Adipocyte (in vitro differentiated cells): Measurements from ENCODE around the gene GLDN.
"Not testable (repeated sequence)": the region's sequence is repeated elsewhere in the genome, so short reads cannot be mapped to it uniquely, and the experiment has no call there.

Source experiments
- DNase-seq: peaks from one replicate; pipeline ENCODE4 v3.0.0-alpha.2; 2015; ENCODE audit warnings: low read depth
- H3K27me3 ChIP-seq: replicated peaks from 2 replicates; pipeline ENCODE4 v1.7.0; 2013; ENCODE audit warnings: mild to moderate bottlenecking, low read length, moderate library complexity; ENCODE audit not compliant: control insufficient read depth, insufficient read depth
- H3K36me3 ChIP-seq: 2 replicates; pipeline ENCODE4 v1.7.0; 2013; ENCODE audit warnings: low read length, mild to moderate bottlenecking, moderate library complexity; ENCODE audit not compliant: control insufficient read depth, insufficient read depth, severe bottlenecking
- H3K4me1 ChIP-seq: 2 replicates; pipeline ENCODE4 v1.7.0; 2013; ENCODE audit warnings: mild to moderate bottlenecking, low read length, moderate library complexity; ENCODE audit not compliant: control insufficient read depth, insufficient read depth
- H3K4me3 ChIP-seq: 2 replicates; pipeline ENCODE4 v1.7.0; 2013; ENCODE audit warnings: mild to moderate bottlenecking, low read length, moderate library complexity
- H3K9ac ChIP-seq: 2 replicates; pipeline ENCODE4 v1.7.0; 2013; ENCODE audit warnings: mild to moderate bottlenecking, low read length, moderate library complexity
- H3K9me3 ChIP-seq: 2 replicates; pipeline ENCODE4 v1.7.0; 2013; ENCODE audit warnings: mild to moderate bottlenecking, low read length, moderate library complexity; ENCODE audit not compliant: control insufficient read depth

Gene GLDN

DNA sequence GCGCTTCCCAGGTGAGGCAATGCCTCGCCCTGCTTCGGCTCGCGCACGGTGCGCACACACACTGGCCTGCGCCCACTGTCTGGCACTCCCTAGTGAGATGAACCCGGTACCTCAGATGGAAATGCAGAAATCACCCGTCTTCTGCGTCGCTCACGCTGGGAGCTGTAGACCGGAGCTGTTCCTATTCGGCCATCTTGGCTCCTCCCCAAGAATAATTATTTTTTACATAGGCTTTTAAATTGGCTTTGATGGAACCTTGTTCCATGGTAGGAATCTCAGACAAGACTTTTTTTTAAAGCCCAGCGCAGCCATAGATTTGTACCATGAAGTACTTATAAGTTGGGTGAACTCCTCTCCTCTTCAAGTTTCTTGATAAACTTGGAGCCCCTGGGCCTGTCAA, 81.6 kb downstream of the GLDN start:
- H3K9me3 ChIP-seq, H3K9ac ChIP-seq, DNase-seq, H3K4me3 ChIP-seq, H3K27me3 ChIP-seq, H3K4me1 ChIP-seq, H3K36me3 ChIP-seq: not testable (repeated sequence)

DNA sequence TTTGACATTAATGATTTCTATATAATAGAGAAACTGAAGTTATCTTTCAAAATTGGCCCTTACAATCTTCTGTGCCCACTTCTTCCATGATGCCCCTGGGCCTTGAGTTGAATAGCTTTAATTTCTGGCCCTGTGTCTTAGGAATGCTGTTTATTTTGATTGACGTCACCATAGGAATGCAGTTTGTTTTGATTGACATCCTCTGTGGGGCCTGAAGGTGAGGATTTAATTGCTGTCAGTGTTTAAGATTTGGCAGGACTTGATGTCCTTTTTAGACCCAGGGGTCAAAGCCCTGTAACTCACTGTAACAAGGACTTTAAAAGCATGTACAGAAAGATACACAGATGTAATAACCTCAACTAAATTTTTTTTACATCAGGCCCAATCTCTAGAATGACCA, 83.3 kb downstream of the GLDN start:
- Histone ChIP-seq H3K36me3 (no peaks in the 10 kb centered on the region), H3K4me1 (no peaks in the 10 kb centered on the region), H3K27me3 (no peaks in the 10 kb centered on the region), H3K4me3 (no peak overlapping the region), H3K9me3 (no peaks in the 10 kb centered on the region), H3K9ac (no peak overlapping the region)
- peak; percentile 1 for DNase-seq

DNA sequence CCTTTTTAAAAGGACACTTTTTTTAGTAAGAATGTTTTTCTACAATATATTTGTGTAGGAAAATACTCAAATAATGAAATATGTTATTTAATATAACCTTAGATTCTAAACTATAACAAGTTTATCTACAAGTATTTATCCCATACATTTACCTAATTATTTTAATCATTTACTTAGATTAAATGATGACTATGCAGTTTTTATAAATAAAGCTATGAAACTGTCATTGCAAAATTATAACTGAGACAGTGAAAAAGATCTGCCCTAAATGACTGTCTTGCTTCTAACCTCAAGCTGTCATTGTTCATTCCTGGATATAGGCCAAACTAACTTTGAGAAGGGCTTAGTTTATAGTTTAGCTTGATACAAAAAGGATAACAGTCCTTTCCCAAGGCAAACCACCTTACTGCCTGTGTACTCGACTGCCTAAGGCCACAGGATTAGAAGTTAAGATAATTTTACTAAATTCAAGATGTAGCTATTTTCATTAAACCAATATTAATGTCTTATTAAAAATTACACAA, 84.1 kb downstream of the GLDN start:
- H3K9ac ChIP-seq: no peak overlapping the region
- H3K9me3 ChIP-seq: no peaks in the 10 kb centered on the region
- H3K27me3 ChIP-seq: no peaks in the 10 kb centered on the region
- H3K36me3 ChIP-seq: no peaks in the 10 kb centered on the region
- H3K4me1 ChIP-seq: no peaks in the 10 kb centered on the region
- no peak overlapping the region for H3K4me3 ChIP-seq
- no peak for DNase-seq

DNA sequence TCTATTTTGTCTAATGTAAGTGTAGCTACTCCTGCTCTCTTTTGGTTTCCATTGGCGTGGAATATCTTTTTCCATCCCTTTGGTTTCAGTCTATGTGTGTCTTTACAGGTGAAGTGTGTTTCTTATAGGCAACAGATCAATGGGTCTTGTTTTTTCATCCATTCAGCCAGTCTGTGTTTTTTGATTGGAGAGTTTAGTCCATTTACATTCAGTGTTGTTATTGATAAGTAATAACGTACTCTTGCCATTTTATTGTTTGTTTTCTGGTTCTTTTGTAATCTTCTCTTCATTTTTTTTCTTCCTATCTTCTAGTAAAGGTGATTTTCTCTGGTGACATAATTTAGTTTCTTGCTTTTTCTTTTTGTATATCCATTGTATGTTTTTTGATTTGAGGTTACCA, 97.1 kb downstream of the GLDN start:
- no peaks in the 10 kb centered on the region for H3K4me1 ChIP-seq
- no peaks in the 10 kb centered on the region for H3K27me3 ChIP-seq
- no peak overlapping the region for H3K9ac ChIP-seq
- peaks cover 11% of the 10 kb centered on the region for H3K9me3 ChIP-seq
- H3K36me3 ChIP-seq: no peaks in the 10 kb centered on the region
- no peak for DNase-seq
- no peak overlapping the region for H3K4me3 ChIP-seq

DNA sequence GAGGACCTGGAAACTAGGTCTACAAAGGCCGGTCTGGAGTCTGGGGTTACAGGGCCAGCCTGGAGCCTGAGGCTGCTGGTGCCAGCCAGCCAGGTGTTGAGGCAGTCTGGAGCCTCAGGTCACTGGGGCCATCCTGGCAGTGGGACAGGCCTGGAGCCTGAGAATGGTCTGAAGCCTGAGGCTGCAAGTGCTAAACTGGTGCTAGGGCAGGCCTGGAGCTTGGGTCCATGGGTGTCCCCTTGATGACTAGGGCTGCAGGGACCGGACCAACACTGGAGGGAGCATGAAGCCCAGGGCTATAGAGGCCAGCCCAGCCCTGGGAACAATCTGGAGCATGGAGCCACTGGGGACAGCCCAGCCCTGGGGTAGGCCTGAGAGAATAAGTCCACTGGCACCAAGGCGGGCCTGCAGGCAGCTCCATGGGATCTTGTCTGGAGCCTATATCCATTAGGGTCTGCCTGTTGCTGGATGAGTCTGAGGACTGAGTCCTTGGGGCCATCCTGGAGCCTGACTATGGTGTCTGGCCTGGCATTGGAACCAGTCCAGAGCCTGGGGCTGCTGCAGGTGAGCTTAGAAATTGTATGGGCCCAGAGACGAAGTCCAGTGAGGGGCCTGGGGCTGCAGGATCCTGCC, 101.9 kb downstream of the GLDN start:
- DNase-seq: no peak
- peaks cover 13% of the 10 kb centered on the region for H3K36me3 ChIP-seq
- H3K9ac ChIP-seq: no peak overlapping the region

DNA sequence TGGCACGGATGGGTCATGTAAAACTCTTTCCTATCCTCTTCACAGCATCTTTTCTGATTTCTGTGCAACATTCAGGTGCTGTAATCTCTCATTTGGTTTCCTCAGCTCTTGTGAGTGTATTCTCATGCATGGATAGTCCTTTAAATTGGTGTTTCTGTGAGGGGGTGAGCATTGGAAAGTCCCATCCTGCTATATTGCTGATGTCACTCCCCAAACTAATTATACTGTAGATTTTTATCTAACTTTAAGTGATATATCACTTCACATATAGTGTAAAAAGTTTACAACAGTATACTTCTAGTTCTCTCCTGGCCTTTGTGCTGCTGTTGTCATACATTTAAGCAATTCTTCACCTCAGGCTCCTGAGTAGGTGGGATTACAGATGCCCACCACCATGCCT, 102.7 kb downstream of the GLDN start:
- Histone ChIP-seq H3K4me3 (no peak overlapping the region), H3K4me1 (no peaks in the 10 kb centered on the region), H3K27me3 (no peaks in the 10 kb centered on the region), H3K9me3 (peaks cover 8% of the 10 kb centered on the region), H3K9ac (no peak overlapping the region), H3K36me3 (peaks cover 18% of the 10 kb centered on the region)
- DNase-seq: no peak

More for the DNA sequence above, 101.9 kb downstream of the GLDN start:
- Histone ChIP-seq H3K4me3 (no peak overlapping the region), H3K27me3 (no peaks in the 10 kb centered on the region), H3K4me1 (no peaks in the 10 kb centered on the region), H3K9me3 (peaks cover 14% of the 10 kb centered on the region)

DNA sequence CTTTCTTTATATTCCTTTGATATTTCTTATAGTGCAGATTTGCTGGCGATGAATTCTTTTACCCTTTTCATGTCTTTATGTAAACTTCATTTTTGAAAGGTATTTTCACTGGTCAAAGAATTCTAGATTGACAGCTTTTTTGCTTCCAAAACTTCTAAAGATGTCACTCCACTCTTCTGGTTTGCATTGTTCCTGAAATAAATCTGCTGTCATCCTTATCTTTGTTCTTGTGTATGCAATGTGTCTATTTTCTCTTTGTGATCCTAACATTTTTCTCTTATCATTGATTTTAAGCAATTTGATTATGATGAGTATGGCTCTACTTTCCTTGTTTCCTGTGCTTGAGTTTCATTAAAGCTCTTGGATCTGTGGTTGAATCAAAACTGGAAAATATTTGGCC, 103.4 kb downstream of the GLDN start:
- Histone ChIP-seq H3K4me3 (no peak overlapping the region), H3K36me3 (peaks cover 23% of the 10 kb centered on the region), H3K9ac (no peak overlapping the region), H3K27me3 (no peaks in the 10 kb centered on the region), H3K4me1 (no peaks in the 10 kb centered on the region), H3K9me3 (peaks cover 8% of the 10 kb centered on the region)
- no peak for DNase-seq

DNA sequence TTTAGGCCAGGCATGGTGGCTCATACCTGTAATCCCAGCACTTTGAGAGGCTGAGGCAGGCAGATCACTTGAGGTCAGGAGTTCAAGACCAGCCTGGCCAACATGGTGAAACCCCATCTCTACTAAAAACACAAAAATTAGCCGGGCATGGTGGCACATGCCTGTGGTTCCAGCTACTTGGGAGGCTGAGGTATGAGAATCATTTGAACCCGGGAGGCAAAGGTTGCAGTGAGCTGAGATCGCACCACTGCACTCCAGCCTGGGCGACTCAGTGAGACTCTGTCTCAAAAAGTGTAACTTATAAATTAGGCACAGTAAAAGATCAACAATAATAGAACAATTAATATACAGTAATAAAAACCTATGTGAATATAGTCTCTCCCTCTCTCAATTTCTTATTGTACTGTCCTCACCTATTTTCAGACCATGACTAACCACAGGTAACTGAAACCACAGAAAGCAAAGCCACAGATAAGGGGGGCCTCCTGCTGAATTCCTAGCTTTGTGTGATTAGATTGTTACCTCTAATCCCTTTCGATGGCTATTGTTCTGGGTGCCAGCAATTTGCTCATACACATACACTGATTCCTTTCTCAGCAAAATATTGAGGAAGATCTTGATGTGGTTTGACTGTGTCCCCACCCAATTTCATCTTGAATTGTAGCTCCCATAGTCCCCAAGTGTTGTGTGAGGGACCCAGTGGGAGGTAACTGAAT, 104.7 kb downstream of the GLDN start:
- H3K9ac ChIP-seq, DNase-seq, H3K9me3 ChIP-seq, H3K4me3 ChIP-seq, H3K27me3 ChIP-seq, H3K4me1 ChIP-seq: not testable (repeated sequence)
- H3K36me3 ChIP-seq: peaks cover 35% of the 10 kb centered on the region

DNA sequence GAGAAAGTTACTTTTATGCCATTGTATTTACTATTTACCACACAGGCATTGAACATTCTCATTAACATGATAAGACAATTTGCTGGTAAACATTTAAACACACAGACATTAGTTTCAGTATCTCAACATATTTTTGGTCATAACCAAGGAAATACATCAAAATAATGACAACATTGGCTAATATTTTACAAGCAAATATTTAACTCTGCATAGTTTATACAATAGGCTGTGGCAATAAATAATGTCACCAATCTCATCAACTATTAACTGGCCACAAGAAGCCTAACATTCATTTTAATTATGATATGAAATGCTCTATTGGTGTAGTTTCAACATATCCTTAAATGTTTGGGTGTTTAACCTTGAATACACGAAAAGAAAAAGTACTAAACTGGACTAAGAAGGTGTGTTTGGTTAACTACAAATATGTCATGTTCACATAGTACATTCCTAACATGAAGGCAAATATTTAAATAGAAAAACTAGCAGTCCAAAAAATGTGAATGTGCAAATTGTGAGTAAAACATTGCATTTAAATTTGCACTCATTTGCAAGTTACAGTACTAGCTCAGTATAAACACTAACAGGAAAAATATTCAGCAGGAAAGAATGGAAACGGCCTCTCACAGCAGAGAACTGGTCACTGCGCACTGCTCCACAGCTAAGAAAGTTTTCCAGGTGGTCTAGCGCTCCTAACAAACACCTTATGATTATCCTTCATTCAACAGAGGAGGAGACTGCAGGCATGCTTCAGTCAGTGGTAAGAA, 106.6 kb downstream of the GLDN start:
- no peak for DNase-seq
- H3K27me3 ChIP-seq: no peaks in the 10 kb centered on the region
- no peak overlapping the region for H3K9ac ChIP-seq
- no peak overlapping the region for H3K4me3 ChIP-seq
- peaks cover 46% of the 10 kb centered on the region for H3K36me3 ChIP-seq
- H3K9me3 ChIP-seq: peaks cover 8% of the 10 kb centered on the region
- H3K4me1 ChIP-seq: no peaks in the 10 kb centered on the region

DNA sequence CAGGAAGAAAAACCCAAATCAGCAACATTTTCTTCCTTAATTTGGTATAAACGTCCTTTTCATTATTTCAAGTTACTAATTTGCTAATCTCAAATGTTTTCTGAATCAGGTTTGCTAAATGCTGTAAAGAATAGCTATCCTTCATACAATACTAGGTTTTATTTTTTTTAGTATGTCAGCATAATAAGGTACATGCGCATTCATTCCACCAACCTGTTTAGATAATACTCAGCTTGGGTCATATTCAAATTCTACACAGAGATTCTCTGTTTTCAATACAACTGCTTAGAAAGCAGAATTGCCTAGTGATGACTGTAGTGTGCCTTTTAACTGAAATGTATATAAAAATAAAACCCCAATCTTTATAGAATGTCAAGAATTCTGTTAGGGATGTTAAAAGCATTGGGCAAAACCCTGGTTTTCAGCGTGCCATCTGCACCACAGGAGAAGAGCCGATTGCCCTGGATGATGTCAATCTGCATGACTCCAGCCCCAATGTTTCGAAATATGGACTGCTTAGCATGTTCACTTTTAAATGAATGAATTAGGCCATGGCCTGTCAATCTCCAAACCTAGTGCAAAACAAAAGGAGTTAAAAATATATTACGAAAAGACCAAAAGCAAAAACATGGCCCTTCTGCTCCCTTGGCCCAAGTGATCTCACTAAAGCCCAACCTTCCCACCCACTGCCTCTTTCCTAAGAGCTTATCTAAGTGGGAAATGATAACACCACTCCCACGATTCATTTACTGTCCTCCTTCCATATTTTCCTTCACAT, 107.4 kb downstream of the GLDN start:
- Histone ChIP-seq H3K9ac (no peak overlapping the region), H3K4me1 (no peaks in the 10 kb centered on the region), H3K27me3 (no peaks in the 10 kb centered on the region), H3K9me3 (peaks cover 8% of the 10 kb centered on the region), H3K36me3 (peaks cover 50% of the 10 kb centered on the region), H3K4me3 (no peak overlapping the region)
- peak; percentile 7 for DNase-seq

DNA sequence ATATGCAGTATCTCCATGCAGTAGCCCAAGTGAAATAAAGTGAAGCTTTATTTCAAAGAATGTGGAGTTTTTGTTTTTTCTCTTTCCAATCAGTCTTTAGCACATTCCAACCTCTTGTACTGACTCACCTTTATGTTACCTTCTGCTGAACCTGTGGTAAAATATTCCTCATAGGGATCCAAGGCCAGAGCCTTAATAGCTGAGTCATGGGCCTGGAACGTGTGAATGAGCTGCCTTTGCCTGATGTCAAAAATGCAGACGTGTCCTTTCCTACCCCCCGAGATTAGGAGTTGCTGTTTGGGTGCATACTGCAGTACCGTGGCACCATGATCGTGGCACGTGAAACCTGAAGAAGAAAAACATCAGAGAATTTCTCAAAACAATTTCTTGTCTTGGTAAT, 108.5 kb downstream of the GLDN start:
- peaks cover 53% of the 10 kb centered on the region for H3K36me3 ChIP-seq
- no peak for DNase-seq
- H3K4me3 ChIP-seq: no peak overlapping the region
- no peaks in the 10 kb centered on the region for H3K27me3 ChIP-seq
- H3K9me3 ChIP-seq: peaks cover 3% of the 10 kb centered on the region
- no peak overlapping the region for H3K9ac ChIP-seq
- H3K4me1 ChIP-seq: no peaks in the 10 kb centered on the region
